ENCODE data around the gene RHO.

The RHO gene

GRCh38 chr3:129503471-129504291 lies 24.8 kb upstream of the RHO start:
- DNase-seq (ENCODE audit: low read depth): no peak
- TF ChIP-seq CTCF (IDR thresholded peaks at IDR 0.05; ENCODE audit: control insufficient read depth, extremely low read depth, insufficient read depth): no peak
- H3K4me3 ChIP-seq (ENCODE audit: low read depth, low read length): no peak overlapping the region

GRCh38 chr3:129504471-129505100 lies 23.9 kb upstream of the RHO start:
- DNase-seq (ENCODE audit: low read depth): no peak
- TF ChIP-seq CTCF (IDR thresholded peaks at IDR 0.05; ENCODE audit: control insufficient read depth, extremely low read depth, insufficient read depth): no peak
- H3K4me3 ChIP-seq (ENCODE audit: low read depth, low read length): no peak overlapping the region

GRCh38 chr3:129505341-129505740 lies 23.1 kb upstream of the RHO start:
- no peak overlapping the region for H3K4me3 ChIP-seq (ENCODE audit: low read depth, low read length)
- no peak for DNase-seq (ENCODE audit: low read depth)
- TF ChIP-seq CTCF (IDR thresholded peaks at IDR 0.05; ENCODE audit: control insufficient read depth, extremely low read depth, insufficient read depth): no peak

- DNase-seq (ENCODE audit: low read depth): no peak
- TF ChIP-seq CTCF (IDR thresholded peaks at IDR 0.05; ENCODE audit: control insufficient read depth, extremely low read depth, insufficient read depth): no peak
- no peak overlapping the region for H3K4me3 ChIP-seq (ENCODE audit: low read depth, low read length)
Measured at GRCh38 chr3:129506231-129506742, 22.2 kb upstream of the RHO start.

- H3K4me3 ChIP-seq (ENCODE audit: low read depth, low read length): no peak overlapping the region
- DNase-seq (ENCODE audit: low read depth): no peak
- TF ChIP-seq CTCF (IDR thresholded peaks at IDR 0.05; ENCODE audit: control insufficient read depth, extremely low read depth, insufficient read depth): no peak
Measured at GRCh38 chr3:129507181-129507831, 21.1 kb upstream of the RHO start.

GRCh38 chr3:129512595-129512994 lies 15.8 kb upstream of the RHO start:
- no peak overlapping the region for H3K4me3 ChIP-seq (ENCODE audit: low read depth, low read length)
- DNase-seq (ENCODE audit: low read depth): no peak
- no peak for TF ChIP-seq CTCF (IDR thresholded peaks at IDR 0.05; ENCODE audit: control insufficient read depth, extremely low read depth, insufficient read depth)

Measured in LNCaP clone FGC (cell line).